ENCODE results near the gene ELL. TPM values are rescaled to one million over a fixed set of nuclear protein-coding genes. Genes with fewer than 3 reads are reported as not detected.

ELL gene
- total RNA-seq, 1 experiment from 2014 or later, result 10.1 TPM

DNA sequence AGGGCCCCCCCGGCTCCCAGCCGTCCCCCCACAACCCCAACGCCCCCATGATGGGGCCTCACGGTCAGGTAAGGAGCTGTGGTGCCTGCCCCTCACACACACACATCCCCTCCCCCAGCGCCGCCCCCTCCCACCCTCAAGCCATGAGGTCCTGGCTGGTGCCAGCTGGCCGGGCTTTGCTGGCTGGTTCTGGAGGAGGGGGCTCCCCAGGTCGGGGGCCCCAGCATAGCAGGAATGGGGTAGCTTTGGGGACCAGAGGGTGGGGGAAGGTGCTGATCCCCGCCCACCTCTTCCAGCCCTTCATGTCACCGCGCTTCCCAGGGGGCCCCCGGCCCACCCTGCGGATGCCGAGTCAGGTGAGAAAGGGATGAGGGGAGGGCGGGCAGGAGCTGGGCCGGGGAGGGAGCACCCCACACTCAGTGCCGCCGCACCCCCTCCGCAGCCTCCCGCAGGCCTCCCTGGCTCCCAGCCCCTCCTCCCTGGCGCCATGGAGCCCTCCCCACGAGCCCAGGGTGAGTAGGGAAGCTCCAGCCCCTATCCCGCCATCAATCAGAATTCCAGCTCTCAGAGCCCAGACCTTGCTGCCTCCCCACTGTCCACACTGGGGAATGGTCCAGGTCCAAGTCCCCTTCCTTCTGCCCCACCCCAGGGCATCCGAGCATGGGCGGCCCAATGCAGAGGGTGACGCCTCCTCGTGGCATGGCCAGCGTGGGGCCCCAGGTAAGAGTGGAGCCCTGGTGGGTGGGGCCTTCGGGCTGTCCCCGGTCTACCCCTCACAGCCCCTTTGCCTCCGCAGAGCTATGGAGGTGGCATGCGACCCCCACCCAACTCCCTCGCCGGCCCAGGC, 90.3 kb downstream of the ELL start:
- Histone ChIP-seq H3K9me3 (replicated peaks) (no peaks in the 10 kb centered on the region), H3K27me3 (no peaks in the 10 kb centered on the region), H3K36me3 (peaks cover 5% of the 10 kb centered on the region; the same call in 1 of the 2 replicates), H3K27ac (no peak overlapping the region), H3K4me3 (no peak overlapping the region), H3K4me1 (peaks cover 18% of the 10 kb centered on the region)
- DNase-seq, result no peak

DNA sequence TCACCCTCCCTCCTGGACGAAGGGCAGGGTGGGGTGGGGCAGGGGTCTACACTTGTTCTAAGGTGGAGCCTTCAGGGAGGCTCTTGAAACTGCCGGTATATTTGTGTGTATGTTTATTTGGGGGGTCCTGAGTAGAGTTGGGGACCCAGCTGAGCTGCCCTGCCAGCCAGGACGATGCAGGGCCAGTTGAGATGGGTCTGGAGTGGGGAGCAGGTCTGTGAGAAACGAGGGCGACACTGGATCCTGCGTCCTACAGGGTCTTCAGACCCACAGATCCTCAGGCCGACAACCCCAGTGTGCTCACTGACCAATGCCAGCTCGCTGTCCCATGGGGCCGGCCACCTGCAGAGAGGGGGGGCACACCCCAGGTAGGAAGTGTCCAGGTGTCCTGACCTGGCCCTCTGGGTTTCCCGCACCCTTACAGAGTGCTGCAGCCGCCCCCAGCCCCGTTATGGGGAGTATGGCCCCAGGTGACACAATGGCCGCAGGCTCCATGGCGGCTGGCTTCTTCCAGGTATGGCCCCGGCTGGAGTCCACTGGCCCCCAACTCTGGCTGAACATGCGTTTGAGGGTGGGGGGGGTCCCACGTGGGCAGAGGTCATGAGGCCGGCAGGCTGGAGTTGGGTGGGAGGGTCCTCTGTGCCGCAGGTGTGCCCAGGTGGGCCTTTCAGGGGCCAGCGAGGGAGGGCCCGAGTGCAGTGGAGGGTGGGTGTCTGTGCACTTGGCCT, 91.3 kb downstream of the ELL start:
- DNase-seq, result no peak
- no peaks in the 10 kb centered on the region for H3K9me3 ChIP-seq (replicated peaks)
- H3K4me3 ChIP-seq, result no peak overlapping the region
- H3K27ac ChIP-seq, result no peak overlapping the region
- H3K27me3 ChIP-seq, result no peaks in the 10 kb centered on the region
- H3K4me1 ChIP-seq, result peaks cover 18% of the 10 kb centered on the region
- H3K36me3 ChIP-seq, result peaks cover 5% of the 10 kb centered on the region; the same call in 1 of the 2 replicates

DNA sequence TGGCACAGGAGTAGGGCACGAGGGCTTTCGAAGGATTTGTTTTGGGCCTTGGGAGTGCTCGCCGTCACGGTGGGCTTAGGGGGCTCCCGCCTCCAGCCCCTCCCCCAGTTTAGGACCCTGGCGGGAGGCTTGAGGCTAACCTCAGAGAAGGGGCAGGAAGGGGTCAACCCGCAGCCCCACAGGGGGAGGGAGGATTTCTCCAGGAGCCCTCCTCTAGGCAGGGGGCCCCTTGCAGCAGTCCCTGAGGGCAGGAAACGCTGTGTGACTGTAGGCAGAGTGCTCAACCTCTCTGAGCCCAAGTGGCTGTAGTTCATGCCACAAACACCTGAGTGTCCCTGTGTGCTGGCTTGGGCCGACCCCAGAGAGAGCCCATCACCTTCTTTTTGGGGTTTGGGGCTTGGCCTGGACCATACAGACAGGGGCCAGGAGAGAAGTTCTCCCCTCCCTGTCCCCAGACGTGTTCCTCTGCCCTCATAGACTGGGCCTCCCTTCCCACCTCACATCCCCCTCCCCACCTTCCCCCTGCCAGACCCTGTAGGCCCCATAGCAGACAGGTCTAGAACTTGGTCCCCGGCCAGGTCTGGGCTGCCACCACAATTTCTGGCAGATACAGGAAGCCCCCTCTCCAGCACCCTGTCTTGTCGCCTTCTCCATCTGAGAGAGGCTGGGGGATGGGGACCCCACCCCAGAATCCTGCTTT, 92.0 kb downstream of the ELL start:
- H3K27ac ChIP-seq, result peak overlapping the region; percentile 90
- H3K4me1 ChIP-seq, result peaks cover 18% of the 10 kb centered on the region
- no peaks in the 10 kb centered on the region for H3K27me3 ChIP-seq
- no peak for DNase-seq
- H3K4me3 ChIP-seq, result peak overlapping the region; percentile 60
- H3K36me3 ChIP-seq, result peaks cover 5% of the 10 kb centered on the region; the same call in 1 of the 2 replicates
- no peaks in the 10 kb centered on the region for H3K9me3 ChIP-seq (replicated peaks)

DNA sequence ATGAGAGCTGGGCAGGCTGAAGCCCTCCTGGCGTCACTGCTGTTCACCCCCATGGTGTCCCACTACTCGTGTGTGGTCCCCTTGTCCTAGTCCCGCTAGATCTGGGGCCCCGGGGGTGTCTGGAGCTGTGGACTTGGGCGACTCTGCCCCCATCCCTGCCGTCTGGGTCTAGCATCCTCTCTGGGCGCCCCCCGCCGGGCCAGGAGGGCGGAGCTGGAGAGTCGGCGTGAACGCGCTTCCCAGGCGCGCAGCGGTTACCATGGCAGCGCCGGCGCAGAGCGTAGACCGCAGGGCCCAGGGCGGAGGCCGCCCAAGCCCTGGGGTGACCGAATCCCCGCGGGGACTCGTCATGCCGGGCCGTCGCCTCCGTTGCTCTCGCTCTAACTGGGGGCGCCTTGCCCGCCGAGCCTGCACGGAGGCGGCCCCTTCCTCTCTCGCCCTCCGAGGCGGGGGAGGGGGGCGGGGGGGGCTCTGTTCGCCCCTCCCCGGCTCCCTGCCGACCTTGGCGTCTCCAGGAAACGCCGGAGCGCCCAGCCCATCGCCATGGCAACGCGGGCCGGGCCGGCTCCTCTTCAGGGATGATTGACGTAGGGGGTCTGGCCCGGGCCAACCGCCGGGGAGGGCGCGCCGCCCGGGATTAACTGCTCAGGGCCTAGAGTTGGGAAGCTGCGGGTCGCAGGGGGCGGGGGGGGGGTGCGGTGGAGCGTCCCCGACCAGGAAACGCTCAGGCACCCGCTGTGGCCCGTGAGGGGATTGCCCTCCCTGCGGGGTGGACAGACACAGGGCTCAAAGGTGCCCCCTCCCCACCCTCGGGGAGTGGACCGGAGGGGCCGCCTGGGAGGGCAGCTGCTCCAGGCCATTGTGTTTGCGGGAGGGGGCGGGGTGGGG, 92.8 kb downstream of the ELL start:
- Histone ChIP-seq H3K36me3 (peaks cover 5% of the 10 kb centered on the region; the same call in 1 of the 2 replicates), H3K4me3 (peak overlapping the region; percentile 60), H3K27me3 (no peaks in the 10 kb centered on the region), H3K9me3 (replicated peaks) (no peaks in the 10 kb centered on the region), H3K4me1 (peaks cover 18% of the 10 kb centered on the region), H3K27ac (peak overlapping the region; percentile 90)
- DNase-seq, result peak; percentile 97

DNA sequence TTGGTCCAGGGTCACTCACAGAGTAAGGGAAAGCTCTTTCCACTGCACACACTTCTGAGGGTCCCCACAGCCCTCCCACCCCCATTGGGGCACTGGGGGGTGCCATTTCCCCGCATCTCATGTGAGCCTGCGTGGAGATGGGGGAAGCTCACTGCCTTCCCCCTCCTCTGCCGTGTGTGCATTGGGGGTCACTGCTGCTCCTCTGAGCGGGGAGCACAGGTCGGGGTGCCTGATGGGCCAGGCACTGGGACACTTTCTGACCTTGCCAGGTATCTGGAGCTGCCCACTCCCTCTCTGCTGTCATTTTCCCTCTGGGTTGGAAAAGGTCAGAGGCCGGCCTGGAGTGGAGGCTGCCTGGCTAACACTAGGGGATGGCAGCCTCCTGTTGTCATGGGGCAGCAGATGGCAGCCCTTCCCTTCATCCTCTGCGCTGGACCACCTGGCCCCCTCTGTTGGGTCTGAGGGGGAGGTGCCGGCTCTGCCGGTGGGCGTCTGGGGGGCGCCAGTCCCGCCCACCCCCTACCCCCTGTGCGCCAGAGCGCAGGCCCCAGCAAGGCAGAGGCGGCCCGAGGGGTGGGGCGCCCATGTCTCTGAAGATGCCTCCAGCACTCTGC, 93.6 kb downstream of the ELL start:
- Histone ChIP-seq H3K36me3 (peaks cover 5% of the 10 kb centered on the region; the same call in 1 of the 2 replicates), H3K9me3 (replicated peaks) (no peaks in the 10 kb centered on the region), H3K27me3 (no peaks in the 10 kb centered on the region), H3K27ac (peak overlapping the region; percentile 90; the same call in 1 of the 2 replicates), H3K4me1 (peaks cover 18% of the 10 kb centered on the region), H3K4me3 (peak overlapping the region; percentile 60)
- no peak for DNase-seq

DNA sequence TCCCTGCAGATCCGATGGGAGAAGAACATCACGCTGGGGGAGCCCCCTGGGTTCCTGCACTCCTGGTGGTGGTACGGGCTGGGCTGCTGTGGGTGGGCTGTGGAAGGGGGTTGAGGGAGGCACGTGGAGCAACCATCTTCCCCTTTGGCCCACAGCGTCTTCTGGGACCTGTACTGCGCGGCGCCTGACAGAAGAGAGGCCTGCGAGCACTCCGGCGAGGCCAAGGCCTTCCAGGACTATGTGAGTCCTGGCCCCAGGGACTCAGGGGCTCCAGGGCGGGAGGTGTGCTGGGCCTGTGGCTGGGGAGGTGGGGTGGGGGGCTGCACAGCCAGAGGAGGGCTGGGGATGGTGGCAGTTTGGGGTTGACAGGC, 94.1 kb downstream of the ELL start:
- no peaks in the 10 kb centered on the region for H3K27me3 ChIP-seq
- peaks cover 18% of the 10 kb centered on the region for H3K4me1 ChIP-seq
- no peak overlapping the region for H3K27ac ChIP-seq
- H3K36me3 ChIP-seq, result peaks cover 2% of the 10 kb centered on the region; the same call in 1 of the 2 replicates
- no peaks in the 10 kb centered on the region for H3K9me3 ChIP-seq (replicated peaks)
- no peak overlapping the region for H3K4me3 ChIP-seq
- no peak for DNase-seq

DNA sequence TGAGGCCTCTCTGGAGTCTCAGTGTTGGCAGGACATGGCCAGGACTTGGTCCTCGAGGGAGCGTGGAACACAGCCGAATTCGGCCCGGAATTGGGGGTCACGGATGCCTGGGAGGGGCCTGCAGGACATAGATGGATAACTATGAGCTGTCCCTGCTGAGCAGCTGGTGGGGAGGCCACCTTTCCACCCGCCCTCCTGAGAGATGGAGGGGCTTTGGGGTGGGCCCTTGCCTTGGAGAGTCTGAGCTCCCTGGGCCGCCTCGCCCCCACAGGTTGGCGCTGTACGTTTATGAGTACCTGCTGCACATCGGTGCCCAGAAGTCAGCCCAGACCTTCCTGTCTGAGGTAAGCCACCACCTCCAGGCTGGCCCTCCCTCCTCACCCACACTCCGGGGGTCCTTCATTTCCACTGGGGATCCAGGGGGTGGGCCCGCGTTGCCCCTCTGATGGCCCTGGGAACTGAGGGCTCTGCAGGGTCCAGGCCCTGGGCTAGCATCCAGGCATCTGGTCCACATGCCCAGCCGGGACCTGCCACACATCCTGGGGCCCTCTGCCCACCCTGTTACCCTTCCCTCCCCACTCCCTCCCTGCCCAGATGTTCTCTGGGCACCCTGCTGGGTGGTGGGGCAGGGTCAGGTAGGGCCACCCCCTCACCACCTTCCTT, 94.7 kb downstream of the ELL start:
- Histone ChIP-seq H3K4me3 (no peak overlapping the region), H3K4me1 (peaks cover 18% of the 10 kb centered on the region), H3K27ac (no peak overlapping the region)

DNA sequence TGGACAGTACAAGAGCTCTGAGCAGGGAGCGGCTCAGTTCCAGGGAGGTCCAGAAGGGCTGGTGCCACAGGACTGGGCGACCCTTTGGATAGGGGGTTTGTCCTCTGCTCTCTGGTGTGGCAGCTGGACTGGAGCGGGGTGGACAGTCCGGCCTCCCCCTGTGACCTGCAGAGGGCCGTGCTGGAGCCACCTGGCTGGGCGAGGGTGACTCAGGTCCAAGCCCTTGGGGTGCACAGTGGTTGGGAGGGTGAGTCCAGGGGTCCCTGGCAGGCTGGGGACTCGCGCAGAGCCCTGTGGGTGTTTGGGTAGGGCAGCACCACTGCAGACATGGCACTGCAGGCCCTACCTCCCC, 95.5 kb downstream of the ELL start:
- no peaks in the 10 kb centered on the region for H3K27me3 ChIP-seq
- H3K36me3 ChIP-seq, result no peaks in the 10 kb centered on the region
- no peaks in the 10 kb centered on the region for H3K9me3 ChIP-seq (replicated peaks)
- no peak overlapping the region for H3K27ac ChIP-seq
- H3K4me1 ChIP-seq, result peaks cover 18% of the 10 kb centered on the region
- no peak overlapping the region for H3K4me3 ChIP-seq
- DNase-seq, result no peak

More for the DNA sequence above, 94.7 kb downstream of the ELL start:
- Histone ChIP-seq H3K36me3 (no peaks in the 10 kb centered on the region), H3K27me3 (no peaks in the 10 kb centered on the region), H3K9me3 (replicated peaks) (no peaks in the 10 kb centered on the region)
- no peak for DNase-seq

DNA sequence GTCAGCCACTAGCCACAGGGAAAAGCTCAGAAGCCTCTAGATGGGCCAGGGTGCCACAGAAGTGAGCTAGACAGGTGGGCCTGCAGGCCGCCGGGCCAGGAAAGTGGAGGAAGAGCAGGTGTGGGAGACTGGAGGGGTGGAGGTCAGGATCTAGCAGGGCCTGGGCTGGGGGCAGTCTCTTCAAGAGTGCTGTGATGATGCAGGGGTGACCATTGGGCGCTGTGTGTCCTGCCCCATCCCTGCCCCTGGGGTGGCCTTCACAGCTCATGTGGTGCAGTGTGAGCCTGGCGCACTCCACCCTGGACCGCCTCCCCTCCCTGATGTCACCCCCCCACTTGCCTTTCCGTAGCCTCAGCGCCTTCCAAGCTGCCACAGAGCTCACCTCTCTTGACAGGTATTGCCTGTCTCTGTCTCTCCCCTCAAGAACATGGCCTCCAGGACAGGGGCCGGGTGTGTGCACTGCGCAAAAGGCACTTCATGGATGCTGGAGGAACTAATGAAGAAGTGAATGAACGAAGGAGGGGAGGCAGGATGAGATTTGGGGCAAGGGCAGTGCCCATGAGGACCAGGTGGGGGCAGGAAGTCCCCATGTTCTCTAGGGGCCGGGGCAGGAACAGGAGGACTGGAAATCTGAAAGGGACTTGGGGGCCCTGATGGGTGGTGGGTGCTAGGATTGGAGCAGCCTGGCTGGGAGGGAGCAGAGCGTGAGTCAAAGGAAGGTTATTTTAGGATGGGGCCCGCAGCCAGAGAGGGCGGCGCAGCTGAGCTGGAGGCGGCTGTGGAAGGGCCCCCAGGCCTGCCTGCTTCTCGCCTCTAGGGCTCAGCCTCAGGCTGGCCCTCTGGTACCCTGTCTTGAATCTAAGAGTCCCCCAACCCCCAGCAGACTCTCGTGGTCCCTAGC, 96.1 kb downstream of the ELL start:
- Histone ChIP-seq H3K27ac (no peak overlapping the region), H3K36me3 (no peaks in the 10 kb centered on the region), H3K4me1 (peaks cover 22% of the 10 kb centered on the region), H3K9me3 (replicated peaks) (no peaks in the 10 kb centered on the region), H3K4me3 (no peak overlapping the region), H3K27me3 (no peaks in the 10 kb centered on the region)
- peak in 1 of 2 experiments; percentile 43 for DNase-seq

DNA sequence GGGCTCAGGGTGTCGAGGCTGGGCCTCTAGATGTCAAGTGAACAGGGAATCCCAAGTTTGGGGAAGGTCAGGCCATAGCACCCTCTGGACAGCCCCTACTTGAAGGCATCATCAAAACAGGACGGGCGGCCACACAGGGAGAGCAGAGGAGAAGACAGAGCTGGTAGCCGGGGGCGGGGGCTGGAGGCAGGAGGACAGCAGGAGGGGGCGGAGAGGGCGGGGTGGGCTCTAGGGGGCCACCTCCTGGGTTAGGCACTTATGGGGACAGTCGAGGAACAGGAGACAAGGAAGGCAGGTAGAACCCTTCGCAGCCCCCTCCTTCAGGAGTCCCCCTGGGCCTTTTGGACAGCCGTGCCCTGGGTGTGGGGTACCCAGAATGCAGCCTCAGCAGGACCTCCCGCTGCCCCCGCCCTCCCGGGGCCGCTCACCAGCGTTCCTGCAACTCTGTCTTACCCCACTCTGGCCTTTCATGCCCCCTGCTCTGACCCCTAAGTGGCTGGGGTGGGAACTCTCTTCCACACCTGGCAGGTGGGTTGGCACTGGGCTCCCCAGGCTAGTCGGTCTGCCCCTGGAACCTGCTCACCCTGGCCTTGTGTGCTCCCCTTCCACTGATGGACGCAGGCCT, 96.9 kb downstream of the ELL start:
- H3K9me3 ChIP-seq (replicated peaks), result no peaks in the 10 kb centered on the region
- H3K27ac ChIP-seq, result no peak overlapping the region
- H3K27me3 ChIP-seq, result no peaks in the 10 kb centered on the region
- no peak for DNase-seq
- no peaks in the 10 kb centered on the region for H3K36me3 ChIP-seq
- no peak overlapping the region for H3K4me3 ChIP-seq
- H3K4me1 ChIP-seq, result peaks cover 21% of the 10 kb centered on the region

DNA sequence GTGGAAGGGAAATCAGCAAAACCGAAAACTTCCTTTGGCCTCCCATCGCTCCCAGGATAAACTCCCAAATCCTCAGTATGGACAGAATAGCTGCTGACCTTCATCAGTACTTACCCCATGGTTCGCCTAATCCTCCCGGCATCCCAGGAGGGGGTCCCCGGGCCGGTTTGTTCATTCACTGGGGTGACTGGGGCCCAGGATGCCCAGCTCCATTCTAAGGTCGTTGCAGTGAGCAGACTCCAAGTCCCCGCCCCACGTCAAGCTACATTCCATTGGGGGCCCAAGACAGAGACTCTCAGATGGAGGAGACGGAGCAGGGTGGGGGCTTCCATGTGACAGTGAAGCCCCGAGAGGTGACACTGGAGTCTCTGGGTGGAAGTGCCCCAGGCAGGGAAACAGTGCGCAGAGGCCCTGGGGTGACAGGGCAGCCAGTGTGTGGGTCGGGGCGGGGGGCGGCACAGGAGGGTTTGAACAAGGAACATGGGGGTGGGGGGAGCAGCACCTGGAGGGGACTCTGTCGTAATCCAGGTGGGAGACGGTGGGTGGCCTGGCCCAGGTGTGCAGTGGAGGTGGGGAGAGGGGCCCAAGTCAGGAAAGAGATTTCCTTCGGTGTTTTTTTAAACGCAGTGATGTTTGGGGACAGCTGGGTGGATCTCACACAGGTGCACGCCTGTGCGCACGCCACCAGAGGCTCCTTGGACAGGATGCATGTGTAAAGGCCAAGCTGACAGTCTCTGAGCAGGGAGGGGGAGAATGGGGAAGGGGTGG, 97.6 kb downstream of the ELL start:
- Histone ChIP-seq H3K4me3 (no peak overlapping the region), H3K36me3 (no peaks in the 10 kb centered on the region), H3K27me3 (no peaks in the 10 kb centered on the region), H3K9me3 (replicated peaks) (no peaks in the 10 kb centered on the region), H3K4me1 (peaks cover 16% of the 10 kb centered on the region; the same call in 1 of the 2 replicates), H3K27ac (no peak overlapping the region)
- no peak for DNase-seq
